ENCODE measurements around the gene SPTBN4.
A peak's percentile ranks its signal among the peaks of the same experiment; 100 is the strongest.
"Not testable (repeated sequence)": the region's sequence is repeated elsewhere in the genome, so short reads cannot be mapped to it uniquely, and the experiment has no call there.

SPTBN4 gene

DNA sequence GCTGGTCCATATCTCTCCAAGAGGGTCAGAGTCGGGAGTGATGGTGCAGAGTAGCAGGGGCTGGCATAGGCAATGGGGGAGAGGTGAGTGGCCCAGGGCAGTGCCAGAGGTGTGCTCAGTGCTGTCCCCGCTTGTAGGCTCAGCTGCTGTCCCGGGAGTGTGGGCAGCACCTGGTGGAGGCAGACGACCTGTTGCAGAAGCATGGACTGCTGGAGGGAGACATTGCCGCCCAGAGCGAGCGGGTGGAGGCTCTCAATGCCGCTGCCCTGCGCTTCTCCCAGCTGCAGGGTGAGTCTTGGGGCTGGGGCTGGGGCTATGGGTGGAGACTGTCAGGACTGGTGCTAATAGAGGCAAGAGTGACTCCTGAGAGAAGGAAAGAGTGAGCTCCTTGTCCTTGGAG is 39.3 kb downstream of the SPTBN4 start:
- no peak for DNase-seq (ENCODE audit: low read depth in 2 of 2)

DNA sequence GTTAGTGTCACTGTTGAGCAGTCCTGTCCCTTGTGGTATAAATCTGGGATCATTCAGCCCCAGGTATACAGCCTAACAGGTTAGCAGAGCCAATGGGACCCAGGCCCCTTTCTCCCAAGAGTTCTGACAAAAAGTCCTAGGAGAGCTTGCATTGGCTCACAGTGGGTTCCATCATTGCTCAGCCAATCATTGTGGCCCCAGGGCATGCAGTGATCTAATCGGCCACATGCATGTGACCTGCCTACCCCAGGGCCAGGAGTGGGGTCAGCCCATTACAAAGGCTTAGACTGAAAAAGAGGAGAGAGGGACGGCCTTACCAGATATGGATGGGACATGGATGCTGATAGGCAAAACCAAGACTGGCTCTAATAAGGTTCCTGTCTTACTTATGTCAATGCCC is 41.1 kb downstream of the SPTBN4 start:
- DNase-seq (ENCODE audit: low read depth in 2 of 2): no peak

DNA sequence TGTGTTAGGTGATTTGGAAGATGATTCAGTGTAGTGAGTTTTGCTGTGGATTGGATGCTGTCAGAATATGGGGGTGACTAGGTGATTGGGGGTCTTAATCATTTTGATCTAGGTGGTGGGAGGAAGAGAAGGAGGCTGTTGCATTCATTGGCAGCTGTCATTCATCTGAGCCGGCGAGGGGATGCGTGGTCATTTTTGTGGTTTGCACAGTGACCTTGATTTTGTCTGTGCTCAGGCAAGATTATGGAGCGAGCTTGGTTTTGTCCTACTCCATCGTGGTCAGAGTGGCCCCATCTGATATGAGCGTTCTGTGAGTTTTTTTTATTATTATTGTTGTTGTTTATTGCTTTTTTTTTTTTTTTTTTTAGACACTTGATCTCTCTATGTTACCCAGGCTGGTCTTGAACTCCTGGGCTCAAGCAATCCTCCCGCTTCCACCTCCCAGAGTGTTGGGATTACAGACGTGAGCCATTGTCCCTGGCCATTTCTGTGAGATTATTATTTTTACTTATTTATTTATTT is 42.0 kb downstream of the SPTBN4 start:
- DNase-seq (ENCODE audit: low read depth in 2 of 2): no peak

DNA sequence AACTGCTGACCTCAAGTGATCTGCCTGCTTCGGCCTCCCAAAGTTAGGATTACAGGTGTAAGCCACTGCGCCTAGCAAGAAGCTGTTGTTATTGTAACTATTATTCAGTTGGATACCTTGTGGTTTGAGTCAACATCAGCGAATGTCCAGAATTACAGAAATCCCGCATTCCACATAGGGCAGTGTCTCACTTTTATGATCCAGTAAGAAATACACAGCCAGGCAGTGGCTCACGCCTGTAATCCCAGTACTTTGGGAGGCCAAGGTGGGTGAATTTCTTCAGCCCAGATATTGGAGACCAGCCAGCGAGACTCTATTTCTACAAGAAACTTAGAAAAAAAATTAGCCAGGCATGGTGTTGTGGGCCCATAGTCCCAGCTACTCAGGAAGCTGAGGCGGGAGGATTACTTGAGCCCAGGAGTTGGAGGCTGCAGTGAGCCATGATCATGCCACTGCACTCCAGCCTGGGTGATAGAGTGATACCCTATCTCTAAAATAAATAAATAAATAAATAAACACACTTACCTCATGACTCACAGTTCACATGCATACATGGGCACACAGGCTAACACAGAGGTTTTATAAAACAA is 43.8 kb downstream of the SPTBN4 start:
- no peak for DNase-seq (ENCODE audit: low read depth in 2 of 2)

DNA sequence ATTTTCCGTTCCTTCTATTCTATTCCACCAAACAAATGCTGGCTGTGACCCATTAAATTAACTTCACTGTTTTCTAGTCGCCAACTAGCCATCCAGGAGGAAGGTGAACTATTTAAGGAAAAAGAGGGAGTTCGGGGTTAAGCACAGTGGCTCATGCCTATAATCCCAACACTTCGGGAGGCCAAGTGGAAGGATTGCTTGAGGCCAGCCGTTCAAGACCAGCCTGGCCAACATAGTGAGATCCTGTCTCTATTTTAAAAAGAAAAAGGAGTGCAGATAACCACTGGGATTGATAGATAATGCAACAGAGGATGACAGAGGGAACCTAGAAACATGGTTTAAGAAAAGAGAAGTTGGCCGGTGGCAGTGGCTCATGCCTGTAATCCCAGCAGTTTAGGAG is 44.7 kb downstream of the SPTBN4 start:
- no peak for DNase-seq (ENCODE audit: low read depth in 2 of 2)

DNA sequence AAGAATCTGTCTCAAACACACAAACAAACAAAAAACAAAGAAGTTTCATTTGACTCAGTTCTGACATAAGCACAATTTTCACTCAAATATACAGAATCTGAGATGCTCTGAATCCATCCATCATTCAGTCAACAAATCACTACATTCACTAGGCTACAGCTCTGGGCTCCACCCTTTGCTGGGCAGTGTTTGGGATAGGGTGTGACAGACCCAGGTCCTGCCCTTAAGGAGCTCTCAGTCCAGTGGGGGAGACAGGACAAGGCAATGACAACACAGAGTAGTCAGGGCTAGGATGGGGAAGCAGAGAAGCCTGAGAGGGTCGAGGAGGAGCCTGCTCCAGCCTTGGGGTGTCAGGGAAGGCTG is 45.3 kb downstream of the SPTBN4 start:
- no peak for DNase-seq (ENCODE audit: low read depth in 2 of 2)

DNA sequence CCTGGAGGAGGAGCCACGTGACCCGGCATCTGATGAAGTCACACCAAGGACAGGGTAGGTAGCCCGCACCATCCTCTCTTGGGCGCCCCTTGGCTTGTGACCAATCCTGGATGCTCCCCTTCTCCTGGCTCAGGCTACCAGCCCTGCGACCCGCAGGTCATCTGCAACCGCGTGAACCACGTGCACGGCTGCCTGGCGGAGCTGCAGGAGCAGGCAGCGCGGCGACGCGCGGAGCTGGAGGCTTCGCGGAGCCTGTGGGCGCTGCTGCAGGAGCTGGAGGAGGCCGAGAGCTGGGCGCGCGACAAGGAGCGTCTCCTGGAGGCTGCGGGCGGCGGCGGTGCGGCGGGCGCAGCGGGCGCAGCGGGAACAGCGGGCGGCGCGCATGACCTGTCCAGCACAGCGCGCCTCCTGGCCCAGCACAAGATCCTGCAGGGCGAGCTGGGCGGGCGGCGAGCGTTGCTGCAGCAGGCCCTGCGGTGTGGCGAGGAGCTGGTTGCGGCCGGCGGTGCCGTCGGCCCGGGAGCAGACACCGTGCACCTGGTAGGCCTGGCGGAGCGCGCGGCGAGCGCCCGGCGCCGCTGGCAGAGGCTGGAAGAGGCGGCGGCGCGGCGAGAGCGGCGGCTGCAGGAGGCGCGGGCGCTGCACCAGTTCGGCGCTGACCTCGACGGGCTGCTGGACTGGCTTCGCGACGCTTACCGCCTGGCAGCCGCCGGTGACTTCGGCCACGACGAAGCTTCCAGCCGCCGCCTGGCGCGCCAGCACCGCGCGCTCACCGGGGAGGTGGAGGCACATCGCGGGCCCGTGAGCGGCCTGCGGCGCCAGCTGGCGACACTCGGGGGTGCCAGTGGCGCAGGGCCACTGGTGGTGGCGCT is 45.9 kb downstream of the SPTBN4 start:
- no peak for DNase-seq (ENCODE audit: low read depth in 2 of 2)

DNA sequence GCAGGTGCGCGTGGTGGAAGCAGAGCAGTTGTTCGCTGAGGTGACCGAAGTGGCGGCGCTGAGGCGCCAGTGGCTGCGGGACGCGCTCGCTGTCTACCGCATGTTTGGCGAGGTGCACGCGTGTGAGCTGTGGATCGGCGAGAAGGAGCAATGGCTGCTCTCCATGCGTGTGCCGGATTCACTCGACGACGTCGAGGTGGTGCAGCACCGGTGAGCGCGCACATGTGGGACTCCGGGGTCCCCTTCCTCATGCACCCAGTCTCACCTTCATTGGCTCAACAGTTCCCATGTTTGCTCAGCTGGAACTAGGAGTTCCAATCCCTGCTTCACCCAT is 46.5 kb downstream of the SPTBN4 start:
- no peak for DNase-seq (ENCODE audit: low read depth in 2 of 2)

DNA sequence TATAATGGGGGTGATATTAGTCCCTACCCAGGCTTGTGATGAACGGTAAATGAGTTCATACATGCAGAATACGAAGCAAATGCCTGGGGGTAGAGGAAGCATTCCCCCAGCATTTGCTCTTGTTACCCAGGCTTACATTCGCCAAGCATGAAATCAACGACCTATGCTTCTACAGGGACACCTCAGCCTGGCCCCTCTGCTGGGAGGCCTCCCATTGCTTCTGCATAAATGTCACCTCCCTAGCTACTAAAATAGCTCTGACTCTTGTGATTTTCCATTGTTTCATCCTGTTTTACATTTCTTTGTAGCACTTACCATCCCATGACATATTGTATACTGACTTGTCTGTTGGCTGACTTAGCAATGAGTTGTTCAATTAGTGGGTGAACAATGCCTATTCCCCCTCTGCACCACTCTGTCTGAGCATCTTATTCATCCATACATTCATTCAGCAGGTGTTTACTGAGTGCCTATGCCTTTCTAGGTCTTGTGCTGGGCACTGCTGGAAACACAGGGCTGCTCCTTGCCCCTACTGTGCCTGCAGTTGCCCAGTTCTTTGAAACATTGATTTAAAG is 47.0 kb downstream of the SPTBN4 start:
- DNase-seq (ENCODE audit: low read depth in 2 of 2): no peak

DNA sequence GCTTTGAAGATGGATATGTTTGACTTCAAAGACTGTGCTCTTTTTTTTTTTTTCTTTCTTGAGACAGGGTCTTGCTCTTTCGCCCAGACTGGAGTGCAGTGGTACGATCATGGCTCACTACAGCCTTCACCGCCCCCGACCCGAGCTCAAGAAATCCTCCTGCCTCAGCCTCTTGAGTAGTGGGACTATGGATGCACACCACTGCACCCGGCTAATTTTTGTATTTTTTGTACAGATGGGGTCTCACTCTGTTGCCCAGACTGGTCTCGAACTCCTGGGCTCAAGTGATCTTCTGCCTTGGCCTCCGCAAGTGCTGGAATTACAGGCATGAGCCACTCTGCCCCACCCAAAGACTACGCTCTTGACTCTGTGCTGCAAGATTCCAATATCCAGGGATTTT is 50.4 kb downstream of the SPTBN4 start:
- no peak for DNase-seq (ENCODE audit: low read depth in 2 of 2)

DNA sequence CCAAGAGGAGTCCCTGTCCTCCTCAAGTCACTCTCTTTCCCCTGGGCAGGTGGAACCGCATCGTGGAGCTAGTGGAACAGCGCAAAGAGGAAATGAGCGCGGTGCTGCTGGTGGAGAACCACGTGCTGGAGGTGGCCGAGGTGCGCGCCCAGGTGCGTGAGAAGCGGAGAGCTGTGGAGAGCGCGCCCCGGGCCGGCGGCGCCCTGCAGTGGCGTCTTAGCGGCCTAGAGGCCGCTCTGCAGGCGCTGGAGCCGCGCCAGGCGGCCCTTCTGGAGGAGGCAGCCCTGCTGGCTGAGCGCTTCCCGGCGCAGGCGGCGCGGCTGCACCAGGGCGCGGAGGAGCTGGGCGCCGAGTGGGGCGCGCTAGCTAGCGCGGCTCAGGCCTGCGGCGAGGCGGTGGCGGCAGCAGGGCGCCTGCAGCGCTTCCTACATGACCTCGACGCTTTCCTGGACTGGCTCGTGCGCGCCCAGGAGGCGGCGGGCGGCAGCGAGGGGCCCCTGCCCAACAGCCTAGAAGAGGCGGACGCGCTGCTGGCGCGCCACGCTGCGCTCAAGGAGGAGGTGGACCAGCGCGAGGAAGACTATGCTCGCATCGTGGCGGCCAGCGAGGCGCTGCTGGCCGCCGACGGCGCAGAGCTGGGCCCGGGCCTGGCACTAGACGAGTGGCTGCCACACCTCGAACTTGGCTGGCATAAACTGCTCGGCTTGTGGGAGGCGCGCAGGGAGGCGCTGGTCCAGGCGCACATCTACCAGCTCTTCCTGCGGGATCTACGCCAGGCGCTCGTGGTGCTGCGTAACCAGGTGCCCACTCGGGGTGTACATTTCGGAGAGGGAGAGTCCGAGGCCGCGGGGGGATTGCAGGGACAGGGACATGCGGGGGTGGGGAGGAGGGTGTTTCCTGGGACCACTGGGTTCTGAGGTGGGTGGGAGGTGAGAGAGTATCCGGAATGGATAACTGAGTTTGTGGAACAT is 52.8 kb downstream of the SPTBN4 start:
- no peak for DNase-seq (ENCODE audit: low read depth in 2 of 2)

DNA sequence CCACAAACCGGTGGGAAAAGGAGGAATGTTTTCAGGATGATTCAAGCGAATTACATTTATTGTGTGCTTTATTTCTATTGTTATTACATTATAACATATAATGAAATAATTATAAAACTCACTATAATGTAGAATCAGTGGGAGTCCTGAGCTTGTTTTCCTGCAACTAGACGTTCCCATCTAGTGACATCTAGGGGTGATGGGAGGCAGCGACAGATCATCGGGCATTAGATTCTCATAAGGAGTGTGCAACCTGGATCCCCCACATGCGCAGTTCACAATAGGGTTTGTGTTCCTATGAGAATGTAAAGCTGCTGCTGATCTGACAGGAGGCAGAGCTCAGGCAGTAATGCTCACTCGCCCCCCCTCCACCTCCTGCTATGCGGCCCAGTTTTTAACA is 54.5 kb downstream of the SPTBN4 start:
- no peak for DNase-seq (ENCODE audit: low read depth in 2 of 2)

DNA sequence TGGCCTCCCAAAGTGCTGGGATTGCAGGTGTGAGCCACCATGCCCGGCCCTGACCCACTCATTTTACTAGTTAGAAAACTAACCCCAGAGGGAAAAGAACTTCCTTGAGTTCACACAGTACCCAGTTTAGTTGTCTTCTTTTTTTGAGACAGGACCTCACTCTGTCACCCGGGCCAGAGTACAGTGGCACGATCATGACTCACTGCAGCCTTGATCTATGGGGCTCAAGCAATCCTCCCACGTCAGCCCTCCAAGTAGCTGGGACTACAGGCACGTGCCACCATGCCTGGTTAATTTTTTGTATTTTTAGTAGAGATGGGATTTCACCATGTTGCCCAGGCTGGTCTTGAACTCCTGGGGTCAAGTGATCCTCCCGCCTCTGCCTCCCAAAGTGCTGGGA is 55.1 kb downstream of the SPTBN4 start:
- not testable (repeated sequence) for DNase-seq (ENCODE audit: low read depth in 2 of 2)

DNA sequence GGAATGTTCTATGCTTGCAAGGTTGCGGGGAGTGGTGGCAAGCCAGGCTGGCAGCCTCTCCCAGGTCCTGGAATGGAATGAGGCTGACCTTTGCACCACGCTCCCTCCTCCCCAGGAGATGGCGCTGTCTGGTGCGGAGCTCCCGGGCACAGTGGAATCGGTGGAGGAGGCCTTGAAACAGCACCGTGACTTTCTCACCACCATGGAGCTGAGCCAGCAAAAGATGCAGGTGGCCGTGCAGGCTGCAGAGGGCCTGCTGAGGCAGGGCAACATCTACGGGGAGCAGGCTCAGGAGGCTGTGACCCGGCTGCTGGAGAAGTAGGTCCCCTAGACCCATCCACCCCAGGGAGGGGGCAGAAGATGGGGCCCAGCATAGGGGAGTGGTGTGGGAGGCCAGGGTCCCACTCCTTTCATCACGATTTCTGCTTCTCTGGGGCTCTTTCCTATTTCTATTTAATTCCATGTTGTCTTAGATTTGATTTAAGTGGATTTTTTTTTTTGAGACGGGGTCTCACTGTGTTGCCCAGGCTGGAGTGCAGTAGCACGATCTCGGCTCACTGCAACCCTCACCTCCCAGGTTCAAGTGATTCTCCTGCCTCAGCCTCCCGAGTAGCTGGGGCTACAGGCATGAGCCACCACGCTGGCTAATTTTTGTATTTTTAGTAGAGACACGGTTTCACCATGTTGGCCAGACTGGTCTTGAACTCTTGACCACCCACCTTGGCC is 56.7 kb downstream of the SPTBN4 start:
- peak in 1 of 2 donors; percentile 38 for DNase-seq (ENCODE audit: low read depth in 2 of 2)

DNA sequence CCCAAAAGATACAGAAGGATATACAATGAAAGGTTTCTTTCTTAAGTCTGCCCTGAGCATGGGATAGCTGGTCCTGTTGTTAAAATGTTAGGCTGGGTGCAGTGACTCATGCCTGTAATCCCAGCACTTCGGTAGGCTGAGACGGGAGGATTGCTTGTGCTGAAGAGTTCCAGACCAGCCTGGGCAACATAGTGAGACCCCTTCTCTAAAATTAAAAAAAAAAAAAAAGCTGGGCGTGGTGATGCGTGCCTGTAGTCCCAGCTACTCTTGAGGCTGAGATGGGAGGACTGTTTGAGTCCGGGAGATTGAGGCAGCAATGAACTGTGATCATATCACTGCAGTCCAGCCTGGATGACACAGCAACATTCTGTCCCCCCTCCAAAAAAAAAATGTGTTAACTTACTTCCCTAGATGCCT is 57.3 kb downstream of the SPTBN4 start:
- DNase-seq (ENCODE audit: low read depth in 2 of 2): no peak

DNA sequence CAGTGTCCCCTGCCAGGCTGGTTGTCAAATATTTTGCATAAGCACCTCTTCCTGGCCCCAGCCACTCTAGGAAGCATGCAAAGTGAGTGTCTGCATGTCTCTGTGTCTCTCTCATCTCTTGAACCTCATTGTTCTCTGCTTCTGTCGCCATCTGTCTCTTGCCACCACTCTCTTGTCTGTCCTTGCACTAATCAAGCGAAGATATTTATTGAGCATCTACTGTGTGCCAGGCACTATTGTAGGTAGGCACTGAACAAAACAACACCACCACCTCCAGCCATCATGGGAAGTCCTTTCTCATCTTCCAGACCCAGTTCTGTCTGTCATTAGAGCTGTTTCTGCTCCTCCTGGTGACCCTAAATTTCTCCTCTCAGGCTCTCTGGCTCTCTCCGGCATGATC is 57.9 kb downstream of the SPTBN4 start:
- DNase-seq (ENCODE audit: low read depth in 2 of 2): no peak

DNA sequence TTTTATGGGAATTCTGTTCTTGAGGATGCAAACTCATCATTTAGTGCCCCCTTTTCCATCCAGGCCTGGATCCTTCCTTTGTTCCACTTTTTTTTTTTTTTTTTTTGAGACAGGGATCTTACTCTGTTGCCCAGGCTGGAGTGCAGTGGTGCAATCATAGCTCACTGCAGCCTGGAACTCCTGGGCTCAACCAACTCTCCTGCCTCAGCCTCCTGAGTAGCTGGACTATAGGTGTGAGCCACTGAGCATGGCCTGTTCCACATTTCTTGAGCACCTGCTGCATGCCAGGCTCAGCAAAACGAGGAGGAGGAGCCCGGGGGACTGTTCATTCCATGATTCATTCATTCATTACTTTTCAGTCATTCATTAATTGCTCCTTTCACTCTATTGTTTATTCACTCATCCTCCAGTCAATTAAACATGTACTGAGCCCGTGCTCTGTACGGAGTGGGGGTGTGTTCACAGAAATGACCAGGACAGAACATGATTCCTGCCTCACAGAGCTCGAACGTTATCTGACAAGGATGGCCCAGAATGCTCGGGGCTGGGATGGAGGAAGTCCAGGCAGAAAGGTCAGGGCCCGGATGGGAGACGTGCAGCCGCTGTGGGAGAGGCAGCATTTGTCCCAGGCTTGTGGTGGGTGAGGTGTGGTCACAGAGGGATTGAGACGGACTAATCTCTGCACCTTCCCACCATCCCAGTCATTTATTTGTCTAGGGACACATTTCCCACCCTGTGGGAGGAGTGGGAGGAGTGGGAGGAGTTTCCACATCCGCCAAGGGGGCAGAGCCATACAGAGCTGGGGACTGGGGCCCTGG is 58.6 kb downstream of the SPTBN4 start:
- DNase-seq (ENCODE audit: low read depth in 2 of 2): no peak

DNA sequence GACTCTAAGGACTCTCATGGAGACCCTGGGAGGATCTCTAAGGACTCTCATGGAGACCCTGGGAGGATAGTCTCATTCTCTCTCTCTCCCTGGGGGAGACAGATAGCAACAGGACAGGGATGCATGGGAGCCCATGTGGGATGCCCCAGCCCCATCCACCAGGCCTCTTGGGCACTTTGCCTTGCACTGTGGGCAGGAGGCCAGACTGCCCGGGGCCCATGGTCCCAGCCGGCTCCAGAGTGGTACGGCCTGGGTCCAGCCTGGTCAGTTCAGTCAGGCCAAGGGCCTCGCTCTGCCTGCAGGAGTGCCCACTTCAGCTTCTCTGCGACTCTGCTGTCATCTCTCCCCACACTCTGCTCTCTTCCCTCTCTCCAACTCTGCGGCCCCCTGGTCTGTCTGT is 61.3 kb downstream of the SPTBN4 start:
- DNase-seq (ENCODE audit: low read depth in 2 of 2): no peak

DNA sequence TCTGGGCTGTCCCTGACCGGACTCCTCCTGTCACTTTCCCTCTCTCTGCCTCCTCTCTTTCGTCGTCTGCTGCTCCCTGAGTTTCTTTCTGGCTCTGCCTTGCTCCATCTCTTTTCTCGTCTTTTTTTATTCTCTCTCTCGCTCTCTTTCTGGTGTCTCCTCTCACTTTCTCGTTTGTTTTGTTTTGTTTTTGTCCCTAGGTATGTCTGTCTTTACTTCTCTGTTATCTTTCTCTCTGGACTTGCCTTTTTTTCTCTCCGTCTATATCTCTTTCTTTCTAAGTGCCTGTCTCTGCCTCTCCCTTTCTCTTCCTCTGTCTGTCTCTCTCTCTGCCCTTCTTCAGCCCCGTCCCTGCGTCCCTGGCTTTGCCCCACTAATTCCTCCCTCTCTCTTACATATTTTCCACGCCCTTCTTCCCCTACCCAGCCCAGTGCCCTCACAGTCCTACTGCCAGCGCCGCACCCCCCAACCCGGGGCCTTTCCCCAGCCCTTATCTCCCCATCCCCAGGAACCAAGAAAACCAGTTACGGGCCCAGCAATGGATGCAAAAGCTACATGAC is 61.8 kb downstream of the SPTBN4 start:
- no peak for DNase-seq (ENCODE audit: low read depth in 2 of 2)

All from stimulated activated CD8-positive, alpha-beta memory T cell treated with anti-CD3 and anti-CD28 coated beads, Interleukin-15, amount 100 ng/mL, for 48 hours (primary cell).